Gastrocnemius medialis (tissue), 4 donors: ENCODE data around the gene DND1.
"Not testable (repeated sequence)": the region's sequence is repeated elsewhere in the genome, so short reads cannot be mapped to it uniquely, and the experiment has no call there.

Source experiments
- CTCF ChIP-seq, 5 experiments: fragments of 450-650 bp in 3 of 5; fragments of 200-600 bp in 2 of 5; sonication (generic) in 2 of 5; IDR thresholded peaks in 4 of 5; conservative IDR thresholded peaks in 1 of 5; 1 replicate in 4 of 5; 2 replicates in 1 of 5; pipeline ENCODE4 v1.5.1; 2016 to 2019; ENCODE audit warnings: antibody characterized with exemption in 5 of 5, mild to moderate bottlenecking in 3 of 5, moderate library complexity in 3 of 5
- POLR2A ChIP-seq, 2 donors: fragments of 450-650 bp; IDR thresholded peaks; one replicate each; pipeline ENCODE4 v1.6.1; 2017; ENCODE audit warnings: antibody characterized with exemption in 2 of 2, mild to moderate bottlenecking in 2 of 2, moderate library complexity in 2 of 2

DNA sequence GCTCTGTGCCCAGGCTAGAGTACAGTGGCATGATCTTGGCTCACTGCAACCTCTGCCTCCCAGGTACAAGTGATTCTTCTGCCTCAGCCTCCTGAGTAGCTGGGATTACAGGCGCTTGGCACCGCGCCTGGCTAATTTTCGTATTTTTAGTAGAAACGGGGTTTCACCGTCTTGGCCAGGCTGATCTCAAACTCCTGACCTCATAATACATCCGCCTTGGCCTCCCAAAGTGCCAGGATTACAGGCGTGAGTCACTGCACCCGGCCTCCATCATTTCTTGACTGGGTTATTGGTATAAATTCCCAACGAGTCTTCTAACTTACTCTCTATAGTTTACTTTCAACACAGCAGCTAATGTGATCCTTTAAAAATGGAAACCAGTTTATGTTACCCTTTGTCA lies 48.5 kb downstream of the DND1 start:
- not testable (repeated sequence) for TF ChIP-seq CTCF (IDR thresholded peaks at IDR 0.05 in 4 of 5, conservative IDR thresholded peaks at IDR 0.05 in 1 of 5); POLR2A (IDR thresholded peaks at IDR 0.05)
